CD4-positive, alpha-beta T cell treated with Interferon gamma for 1 hour (primary cell): ENCODE measurements around the gene VAMP2.

Experiments
- DNase-seq: peaks from one replicate; pipeline ENCODE4 v3.0.0-alpha.2; 2020

The VAMP2 gene

DNA sequence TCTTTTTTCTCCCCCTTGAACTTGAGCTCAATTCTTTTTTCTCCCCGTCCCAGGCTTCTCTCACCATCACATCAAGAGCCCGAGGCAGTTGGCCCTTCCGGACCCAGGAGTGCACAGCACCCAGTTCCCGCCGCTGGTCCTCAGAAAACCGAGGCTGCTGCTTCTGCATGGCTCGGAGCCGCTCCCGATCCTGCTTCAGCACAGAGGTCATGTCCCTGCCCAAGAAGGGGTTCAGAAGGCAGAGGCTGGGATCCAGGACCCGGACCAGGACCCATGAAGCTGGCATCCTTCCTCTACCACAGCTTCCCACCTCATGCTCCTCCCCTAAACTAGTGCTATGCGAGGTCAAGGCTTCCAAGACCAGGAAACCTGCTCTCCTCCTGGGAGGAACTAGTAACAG, 21.0 kb downstream of the VAMP2 start:
- DNase-seq = no peak

DNA sequence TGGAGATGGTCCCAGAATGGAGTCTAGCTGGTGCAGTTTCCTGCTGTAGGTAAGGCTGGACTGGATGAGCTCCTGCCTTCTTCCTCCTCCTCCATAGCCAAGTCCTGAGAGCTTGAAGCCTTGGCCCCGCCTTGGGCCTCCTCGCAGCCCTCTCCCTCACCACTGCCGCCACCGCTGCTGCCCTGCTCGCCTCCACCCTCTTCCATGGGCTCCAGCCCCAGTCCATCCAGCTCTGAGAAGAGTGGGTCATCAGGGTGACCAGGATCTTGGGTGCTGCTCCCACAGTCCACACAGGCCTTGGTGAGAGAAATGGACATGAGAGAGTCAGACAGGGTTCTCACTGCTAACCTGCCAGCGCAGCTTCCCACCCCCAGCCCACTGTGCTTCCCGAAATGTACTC, 21.7 kb downstream of the VAMP2 start:
- DNase-seq = no peak

DNA sequence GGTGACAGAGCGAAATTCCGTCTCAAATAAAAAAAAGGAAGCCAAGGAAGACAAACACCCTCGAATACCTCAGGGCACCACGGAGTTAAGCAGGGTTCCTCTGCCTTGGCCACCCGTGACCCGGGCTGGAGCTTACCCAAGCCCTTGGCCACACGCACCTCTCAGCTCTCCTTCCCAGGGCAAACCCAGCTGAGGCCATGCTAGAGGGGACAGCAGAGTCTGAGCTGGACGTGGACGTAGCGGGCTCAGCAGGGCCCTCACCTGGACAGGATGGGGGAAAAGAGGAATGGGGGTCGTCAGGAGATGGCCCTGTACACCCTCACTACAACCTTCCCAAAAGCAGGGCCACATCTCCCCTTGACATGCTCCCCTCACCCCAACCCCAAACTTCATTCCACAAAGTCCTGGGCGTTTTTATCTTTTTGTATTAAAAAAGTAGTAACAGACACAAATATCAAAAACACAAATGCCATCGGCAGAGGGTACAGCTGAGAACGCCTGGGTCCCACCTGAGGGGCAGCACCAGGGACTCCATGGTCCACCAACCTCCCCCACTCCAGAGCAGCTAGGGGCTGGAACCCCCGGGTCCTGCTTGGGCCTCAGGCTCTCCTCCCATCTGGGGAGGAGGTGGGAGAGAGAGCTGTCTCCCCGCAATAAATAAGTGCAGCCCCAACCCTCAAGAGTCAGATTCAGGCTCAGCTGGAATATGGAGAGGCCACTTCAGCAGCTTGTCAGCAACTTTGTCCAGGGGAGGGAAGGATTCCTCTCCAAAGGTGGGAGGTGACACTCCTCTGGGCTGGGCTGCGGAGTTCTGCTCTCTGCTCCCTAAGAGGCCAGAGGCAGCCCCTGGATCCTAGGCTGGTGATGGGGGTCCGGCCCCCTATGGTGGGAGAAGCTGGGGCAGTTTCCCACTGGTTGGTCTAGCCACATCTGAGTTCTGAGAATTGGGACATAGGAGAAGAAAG, 22.4 kb downstream of the VAMP2 start:
- no peak for DNase-seq

DNA sequence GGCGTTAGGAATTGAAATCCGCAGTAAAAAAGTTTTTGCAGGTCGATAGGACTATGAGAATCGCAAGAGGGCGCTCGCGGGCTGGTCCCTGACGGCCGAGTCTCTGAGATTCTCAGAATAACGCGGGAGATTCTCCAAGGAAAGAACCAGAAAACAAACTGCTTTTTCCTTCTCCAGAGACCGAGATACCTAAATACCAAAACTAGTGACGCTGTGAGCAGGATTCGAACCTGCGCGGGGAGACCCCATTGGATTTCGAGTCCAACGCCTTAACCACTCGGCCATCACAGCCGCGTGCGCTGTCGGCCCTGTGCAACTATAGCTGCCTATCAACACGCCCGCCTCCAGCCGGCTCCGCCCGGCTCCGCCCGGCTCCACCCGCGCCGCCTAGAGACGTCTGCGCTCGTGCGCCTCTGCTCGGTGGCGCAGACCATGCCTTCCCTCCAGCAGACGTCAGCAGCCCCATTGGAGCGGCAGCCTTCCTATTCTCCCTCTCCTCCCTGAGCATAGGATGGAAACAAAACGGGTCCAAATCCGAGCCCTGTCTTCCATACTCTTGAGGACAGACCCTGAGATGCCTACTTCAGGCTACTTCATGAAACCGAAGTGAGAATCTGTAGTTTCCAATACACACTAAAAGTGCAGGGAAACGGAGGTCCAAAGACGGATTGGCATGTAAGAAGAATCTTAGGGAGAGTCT, 23.9 kb downstream of the VAMP2 start:
- DNase-seq = peak; percentile 96

DNA sequence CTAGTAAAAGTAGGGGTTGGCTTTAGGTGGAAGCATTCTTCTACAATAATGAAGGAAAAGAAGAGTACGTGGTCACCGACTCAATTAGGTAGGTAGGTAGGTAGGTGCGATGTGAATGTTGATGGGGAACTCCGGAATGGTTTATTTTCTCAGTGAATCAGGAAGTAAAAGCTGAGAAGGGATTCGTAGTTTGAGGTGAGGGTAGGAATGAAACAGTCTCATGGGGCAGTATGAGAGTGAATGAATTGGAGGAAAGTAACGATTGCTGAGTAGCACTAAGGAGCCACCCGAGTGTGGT, 24.4 kb downstream of the VAMP2 start:
- no peak for DNase-seq

DNA sequence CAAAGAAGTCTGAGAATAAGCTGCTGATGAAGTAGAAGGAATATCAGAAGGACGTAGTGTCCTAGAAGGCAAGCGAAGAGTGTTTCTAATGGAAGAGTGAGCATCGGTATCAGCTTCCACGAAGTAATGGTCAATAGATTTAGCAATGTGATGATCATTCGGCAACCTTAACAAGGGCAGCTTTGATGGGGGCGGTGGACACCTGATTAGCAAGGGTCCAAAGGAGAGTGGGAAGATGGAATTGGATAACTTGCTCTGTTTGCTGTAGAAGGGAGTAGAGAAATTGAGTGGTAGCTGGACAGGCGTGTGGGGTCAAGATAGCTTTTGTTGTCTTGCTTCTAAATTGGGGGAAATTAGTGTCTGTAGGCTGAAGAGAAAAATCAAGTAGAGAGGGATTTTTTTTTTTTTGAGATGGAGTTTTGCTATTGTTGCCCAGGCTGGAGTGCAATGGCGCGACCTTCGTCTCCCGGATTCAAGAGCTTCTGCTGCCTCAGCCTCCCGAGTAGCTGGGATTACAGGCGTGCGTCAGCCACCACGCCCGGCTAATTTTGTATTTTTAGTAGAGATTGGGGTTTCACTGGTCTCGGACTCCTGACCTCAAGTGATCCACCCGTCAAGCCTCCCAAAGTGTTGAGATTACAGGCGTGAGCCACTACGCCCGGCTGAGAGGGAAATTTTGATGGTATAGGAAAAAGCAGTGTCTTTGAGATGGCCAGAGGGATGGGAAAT, 24.9 kb downstream of the VAMP2 start:
- no peak for DNase-seq

DNA sequence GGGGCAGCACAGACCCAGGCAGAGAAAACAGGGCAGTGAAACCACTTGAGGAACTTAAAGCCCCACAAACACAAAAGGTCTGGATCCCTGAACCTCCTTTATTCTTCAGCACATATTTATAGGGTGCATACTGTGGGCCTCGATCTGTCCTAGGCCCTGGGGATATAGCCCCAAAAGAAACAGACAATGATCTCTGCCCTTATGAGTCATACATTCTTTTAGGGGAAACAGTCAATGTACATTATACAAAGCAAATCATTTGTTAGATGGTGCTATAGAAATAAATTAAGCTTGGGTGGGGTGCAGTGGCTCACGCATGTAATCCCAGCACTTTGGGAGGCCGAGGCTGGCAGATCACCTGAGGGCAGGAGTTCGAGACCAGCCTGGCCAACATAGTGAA, 28.8 kb downstream of the VAMP2 start:
- no peak for DNase-seq

DNA sequence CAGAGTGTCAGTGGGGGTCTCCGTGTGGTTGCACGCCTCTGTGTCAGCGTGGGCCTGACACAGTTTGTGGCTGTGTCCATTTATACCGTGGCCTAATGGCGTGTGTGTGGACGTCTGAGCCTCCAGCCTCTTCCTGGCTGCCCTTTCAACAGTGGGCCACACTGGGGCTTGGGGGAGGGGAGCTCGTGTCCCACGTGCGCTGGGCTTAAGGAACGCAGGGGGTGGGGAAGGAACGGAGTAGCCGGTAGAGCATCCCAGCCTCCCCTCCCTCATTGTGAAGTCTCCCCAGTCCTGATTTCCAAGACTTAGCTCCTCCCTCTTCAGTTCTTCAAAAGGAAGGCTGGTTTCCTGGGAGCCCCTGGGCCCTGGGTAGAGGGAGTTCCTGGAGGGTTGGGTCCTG, 29.3 kb downstream of the VAMP2 start:
- DNase-seq = no peak

DNA sequence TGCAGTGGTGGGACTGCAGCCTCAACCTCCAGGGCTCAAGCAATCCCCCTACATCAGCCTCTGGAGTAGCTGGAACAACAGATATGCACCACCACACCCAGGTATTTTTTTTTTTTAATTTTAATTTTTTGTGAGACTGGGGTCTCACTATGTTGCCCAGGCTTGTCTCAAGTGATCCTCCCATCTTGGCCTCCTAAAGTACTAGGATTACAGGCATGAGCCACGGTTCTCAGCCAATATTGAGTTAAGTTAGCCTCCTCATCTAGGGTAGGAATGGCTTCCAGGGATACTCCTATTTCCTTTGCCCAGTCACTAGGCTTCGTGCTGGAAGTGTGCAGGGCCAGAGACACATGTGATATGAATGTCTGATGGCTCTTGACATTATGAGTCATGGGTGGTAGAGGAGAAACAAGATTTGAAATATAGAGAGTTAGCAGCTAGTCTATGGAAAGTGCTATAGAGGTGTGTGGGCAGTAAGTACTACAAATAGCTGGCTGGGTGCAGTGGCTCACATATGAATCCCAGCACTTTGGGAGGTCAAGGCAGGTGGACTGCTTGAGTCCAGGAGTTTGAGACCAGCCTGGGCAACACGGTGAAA, 30.8 kb downstream of the VAMP2 start:
- DNase-seq = no peak

DNA sequence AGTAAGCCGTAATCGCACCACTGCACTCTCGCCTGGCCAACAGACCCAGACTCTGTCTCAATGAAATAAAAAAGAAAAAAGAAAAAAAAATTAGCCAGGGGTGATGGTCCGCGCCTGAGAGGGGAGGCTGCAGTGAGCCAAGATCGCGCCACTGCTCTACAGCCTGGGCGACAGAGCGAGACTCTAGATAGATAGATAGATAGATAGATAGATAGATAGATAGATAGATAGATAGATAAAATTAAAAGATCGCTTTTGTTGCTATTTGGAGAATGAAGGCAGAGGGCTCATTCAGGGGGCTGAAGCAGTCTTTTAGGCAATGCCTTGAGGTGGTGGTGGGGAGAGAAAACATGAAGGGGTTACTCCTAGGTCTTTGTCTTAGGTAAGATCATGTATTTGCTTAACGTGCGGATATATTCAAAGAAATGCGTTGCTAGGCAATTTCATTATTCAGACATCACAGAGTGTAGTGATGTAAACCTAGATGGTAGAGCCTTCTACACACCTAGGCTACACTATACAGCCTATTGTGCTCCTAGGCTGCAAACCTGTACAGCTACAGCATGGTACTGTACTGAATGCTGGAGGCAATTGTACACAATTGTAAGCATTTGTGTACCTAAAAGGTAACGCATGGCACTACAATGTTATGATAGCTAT, 34.5 kb downstream of the VAMP2 start:
- DNase-seq = no peak

DNA sequence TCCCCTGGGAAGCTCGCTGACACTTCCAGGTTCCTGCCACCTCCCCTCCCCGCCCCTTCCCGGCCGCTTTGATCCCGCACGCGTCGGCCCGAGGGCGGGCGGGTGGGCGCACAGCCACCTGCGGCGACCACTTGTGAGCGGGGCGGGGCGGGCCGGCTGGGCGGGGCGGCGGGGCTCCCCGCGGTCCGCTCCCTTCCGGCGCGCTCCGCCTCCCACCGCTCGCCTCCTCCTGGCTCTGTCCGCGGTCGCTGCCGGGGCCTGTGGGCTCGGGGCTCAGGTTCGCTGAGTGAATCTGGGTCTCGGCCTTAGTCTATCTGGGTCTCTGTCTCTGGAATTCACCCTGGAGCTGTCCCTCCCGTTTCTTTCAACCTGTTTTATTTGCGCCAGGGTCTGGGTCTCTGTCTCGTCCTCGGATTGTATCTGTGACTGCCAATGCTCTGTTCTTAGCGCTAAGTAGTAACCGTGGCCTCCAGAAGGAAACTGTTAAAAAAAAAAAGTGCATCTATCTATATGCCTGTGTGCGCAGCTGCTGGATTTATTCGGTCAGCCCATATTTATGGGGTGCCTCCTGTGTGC, 36.2 kb downstream of the VAMP2 start:
- no peak for DNase-seq

DNA sequence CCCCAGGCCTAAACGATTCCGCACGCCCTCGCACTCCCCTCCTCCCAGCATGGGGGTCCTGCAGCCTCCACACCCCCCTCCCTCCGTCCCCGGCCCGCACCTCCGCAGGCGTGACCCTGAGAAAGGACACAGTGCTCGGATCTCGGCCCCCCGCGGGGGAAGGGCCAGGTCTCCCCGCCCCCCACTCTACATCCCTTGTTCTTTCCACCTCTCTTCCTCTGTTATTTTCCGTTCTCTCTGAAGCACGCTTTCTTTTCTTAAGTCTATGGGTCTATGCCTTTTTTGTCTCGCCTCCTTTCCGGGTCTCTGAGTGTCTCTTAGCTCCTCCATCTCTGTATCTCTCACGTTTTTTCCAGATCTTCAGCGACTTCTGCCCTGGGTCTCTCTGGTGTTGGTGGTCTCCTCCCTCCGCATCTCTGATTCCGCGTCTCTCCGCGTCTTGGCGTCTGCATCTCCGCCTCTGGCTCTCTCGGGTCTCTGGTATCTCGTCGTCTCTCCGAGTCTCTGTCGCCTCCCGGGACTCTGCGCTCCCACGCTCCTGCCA, 36.7 kb downstream of the VAMP2 start:
- DNase-seq = no peak

DNA sequence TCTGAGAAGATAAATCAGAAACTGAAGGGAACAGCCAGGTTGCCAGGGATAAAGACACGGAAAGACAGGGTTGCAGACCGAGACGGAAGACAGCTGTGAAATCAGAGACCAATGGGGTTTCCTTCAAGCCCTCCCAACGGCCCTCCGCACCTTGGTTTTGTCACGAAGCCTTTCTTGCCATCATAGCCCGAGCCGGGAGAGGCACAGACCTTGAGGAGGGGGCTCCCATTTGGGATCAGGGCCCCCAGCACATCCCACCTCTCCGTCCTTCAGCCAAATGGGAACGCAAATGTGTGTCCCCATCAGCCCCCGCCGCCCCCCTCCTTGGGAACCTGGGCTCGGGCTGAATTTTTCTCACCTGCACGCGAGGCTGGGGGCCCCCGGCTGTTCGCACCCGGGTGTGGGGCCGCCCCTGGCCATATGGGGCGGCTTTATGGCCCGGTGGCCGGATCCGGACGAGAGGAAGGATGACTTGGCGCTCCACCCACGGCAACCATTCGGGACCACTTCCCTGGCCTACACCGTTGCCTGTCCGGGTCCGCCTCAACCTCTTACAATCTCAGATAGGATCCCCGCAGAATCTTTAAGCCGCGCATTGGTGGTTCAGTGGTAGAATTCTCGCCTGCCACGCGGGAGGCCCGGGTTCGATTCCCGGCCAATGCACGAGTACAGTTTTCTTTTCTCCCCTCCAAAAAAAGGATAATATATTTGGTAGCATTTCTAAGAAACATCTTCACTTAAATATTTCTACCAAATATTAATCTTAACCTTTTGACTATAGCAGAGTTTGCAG, 37.4 kb downstream of the VAMP2 start:
- DNase-seq = peak; percentile 86

DNA sequence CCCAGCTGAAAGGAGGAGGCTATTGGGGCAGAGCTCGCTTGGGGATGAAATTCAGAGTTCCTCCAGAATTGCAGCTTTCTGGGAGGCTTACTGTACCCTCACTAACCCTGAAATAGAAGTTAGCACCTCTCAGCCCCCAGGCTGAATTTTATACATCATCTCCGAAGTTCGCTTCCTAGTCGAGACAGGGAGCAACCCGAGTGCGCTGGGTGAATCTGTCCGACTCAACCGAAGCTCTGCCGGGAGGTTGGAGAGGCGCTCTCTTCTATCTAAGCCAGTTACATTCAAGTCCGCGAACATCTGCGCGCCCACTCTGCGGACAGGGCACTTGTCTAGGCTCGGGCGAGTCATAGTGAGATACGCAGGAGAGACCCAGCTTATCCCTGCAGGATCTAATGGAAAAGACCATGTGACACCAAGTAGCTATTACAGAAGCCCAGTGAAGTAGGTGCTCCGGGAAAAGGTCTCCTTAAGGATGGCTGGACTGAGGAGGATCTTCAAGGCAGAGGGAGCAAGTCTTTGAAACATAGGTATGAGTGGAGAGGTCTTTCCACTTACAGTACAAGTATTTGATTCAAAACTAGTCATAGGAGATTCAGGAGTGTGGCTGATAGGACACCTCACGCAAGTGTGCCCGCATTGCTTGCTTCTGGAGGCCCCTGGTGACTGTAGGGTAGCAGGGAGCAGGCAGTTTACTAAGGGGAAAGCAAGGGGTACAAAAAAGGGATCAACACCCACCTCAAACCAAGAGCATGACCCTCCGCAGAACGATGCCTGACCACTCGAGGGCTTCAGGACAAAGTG, 38.2 kb downstream of the VAMP2 start:
- DNase-seq = no peak

DNA sequence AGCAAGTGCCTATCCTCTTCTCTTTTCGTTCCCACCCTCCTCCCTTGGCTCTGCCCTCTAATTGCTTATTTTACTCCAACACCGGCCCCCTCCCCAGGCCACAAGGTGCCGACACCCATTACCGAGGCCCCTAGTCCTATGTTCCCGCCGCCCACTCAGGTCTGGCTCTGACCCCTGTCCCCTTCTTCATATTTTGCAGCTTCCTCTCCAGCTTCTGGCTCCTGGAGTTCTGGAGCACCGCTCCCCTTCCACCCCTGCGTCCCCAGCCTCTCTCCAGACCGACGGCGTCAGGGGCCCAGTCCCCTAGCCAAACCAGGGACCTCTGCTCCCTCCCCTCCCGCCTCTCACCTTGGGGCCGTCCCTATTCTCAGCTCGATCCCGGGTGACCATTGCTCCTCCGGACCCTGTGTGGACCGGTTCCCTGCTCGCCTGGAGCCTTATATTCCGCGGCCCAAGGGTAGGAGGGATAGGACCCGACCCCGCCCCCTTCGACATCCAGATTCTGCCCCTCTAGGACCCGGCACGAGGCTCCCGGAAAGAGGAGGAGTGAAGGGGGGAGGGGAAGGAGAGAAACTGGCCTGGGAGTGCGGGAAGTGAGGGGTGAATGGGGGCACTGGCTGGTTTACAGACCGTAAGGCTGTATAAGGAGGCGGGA, 38.9 kb downstream of the VAMP2 start, which contains the start of gene HES7:
Gene HES7, minus strand, starts transcription at position 412 of the 655 bp plus-strand sequence. Its CDS starts 22 bp downstream, at position 390.
- DNase-seq = no peak

DNA sequence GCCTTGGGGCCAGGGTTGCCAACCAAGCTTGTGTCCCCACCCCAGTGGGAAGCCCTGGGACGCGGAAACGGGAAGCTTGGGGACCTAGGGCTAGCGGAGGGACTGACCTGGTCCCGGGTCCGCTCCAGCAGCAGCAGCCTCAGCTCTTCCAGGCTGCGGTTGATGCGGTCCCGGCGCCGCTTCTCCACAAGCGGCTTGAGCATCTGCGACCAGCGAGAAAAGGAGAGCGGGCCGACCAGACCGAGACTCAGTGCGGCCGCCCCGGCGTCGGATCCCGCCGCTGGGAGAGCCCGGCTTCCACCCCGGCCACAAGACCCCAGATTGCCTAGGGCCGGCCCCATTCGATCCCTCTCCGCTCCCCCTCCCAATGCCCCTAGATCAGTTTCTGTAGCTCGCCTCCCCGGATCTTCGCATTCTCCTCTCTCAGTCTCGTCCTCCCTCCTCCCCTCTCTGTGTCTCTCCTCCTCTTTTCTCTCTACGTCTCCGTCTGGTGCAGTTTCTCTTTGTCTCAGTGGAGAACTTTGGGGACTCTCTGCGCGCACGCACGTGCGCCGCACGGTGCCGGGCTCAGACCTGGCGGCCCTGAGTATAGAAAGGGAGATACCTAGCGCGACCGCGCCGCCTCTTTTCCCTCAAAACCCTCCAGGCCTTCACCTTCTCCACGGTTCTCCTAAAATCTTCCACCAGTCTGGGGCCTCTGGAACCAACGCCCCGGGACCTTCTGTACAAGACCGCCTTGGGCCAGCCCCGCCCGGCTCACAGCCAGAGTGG, 39.6 kb downstream of the VAMP2 start:
- DNase-seq = no peak

DNA sequence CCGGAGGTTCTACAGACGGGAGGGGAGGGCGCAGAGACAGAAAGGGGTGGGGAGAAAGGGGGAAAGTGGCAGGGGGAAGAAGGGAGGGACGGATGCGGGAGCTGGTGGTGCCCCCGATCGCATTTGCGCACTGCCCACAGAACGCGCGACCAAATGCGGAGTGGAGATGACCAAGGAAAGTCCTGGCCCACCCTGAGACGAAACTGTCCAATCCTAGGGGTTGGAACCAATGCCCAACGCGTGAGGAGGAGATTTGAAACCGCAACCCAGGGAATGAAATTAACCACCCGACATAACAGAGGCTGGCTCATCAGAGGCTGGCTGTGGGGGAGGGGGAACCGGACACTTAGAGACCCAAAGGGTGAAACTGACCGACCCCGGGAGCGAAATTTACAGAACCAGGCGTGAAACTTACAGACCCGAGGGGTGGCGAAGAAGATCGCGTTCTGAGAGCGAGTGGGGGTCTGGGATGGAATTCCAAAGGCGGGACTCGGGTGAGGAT, 40.3 kb downstream of the VAMP2 start:
- no peak for DNase-seq

DNA sequence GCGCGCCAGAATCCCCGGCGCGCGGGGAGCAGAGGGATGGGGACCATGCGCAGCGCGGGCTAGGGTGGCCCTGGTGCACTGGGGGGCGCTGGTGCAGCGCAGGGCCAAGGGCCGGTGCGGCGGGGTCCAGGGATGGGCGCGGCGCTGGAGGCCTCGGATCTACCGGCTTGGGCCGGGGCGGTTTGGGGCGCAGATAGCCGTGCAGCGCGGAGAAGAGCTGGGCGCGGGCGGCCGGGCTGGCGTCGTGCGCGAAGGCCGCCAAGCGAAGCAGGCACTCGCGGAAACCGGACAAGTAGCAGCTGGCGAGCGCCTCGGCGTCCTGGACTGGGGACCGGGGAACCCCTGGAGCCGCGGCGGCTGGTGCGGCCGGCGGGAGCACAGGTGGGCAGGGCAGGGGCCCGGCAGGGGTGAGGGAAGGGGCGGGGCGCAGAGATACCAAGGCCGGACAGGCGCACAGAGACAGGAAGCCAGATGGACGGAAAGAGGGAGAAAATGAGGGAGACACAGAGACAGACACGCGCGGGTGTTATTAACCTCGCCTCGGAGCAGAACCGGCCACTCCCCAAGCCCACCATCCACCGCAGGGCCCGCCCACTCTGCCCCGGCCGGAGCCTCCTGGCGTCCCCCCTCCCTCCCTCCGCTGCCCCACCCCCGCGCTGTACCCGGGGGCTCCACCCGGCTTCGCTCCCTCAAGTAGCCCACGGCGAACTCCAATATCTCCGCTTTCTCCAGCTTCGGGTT, 40.9 kb downstream of the VAMP2 start:
- DNase-seq = no peak
